K562 (cell line): ENCODE measurements around the gene PDLIM7. TPM values are rescaled to one million over a fixed set of nuclear protein-coding genes. Genes with fewer than 3 reads are reported as not detected.

Source experiments
- ATAC-seq: fragments of 200-7000 bp; cut with Tn5 transposase; 3 replicates; pipeline ENCODE4 v1.9.1; 2020; ENCODE audit warnings: moderate library complexity
- BruUV-seq: library from RNA; stranded (reverse); fragments of 400-500 nt; replicated peaks from 2 replicates; lab custom pipeline; 2021; lab: Mats Ljungman, UMichigan
- CTCF ChIA-PET: fragments of 300-600 bp; formaldehyde crosslinking; extraction: SDS; loops from one replicate; lab custom pipeline; 2021; ENCODE audit warnings: low intra/inter-chr PET ratio; lab: Yijun Ruan, JAX
- POLR2A ChIA-PET: fragments of 300-600, 350-650 bp; sonication (Branson Sonifier 250); formaldehyde crosslinking; extraction: SDS; loops from one replicate; lab custom pipeline; 2021; ENCODE audit warnings: antibody characterized with exemption, inconsistent platforms; lab: Yijun Ruan, JAX
- DNase-seq, 4 experiments: peaks; one replicate each; pipeline versions ENCODE4 v3.0.0 to v3.0.0-alpha.2; 2011 to 2018; ENCODE audit warnings: low spot score in 3 of 4, mixed read lengths in 3 of 4; ENCODE audit errors: extremely low read depth in 1 of 4
- FAIRE-seq: peaks from 2 replicates; lab custom pipeline; 2011; peaks lifted over from hg19 to GRCh38; lab: Jason Lieb, UNC
- H2AFZ ChIP-seq: 2 replicates; pipeline ENCODE4 v1.6.0; 2011; ENCODE audit warnings: low read depth, low read length, control low read depth, inconsistent platforms
- H3K27ac ChIP-seq: fragments of 200-600 bp; 3 replicates; pipeline ENCODE4 v1.8.0; 2011; ENCODE audit warnings: low read depth, mild to moderate bottlenecking, control low read depth, inconsistent platforms, low read length, moderate library complexity, mixed read lengths; ENCODE audit errors: extremely low read depth
- H3K27me3 ChIP-seq, 2 experiments: fragments of 300-600 bp in 1 of 2; 2 replicates in 1 of 2; 3 replicates in 1 of 2; pipeline versions ENCODE4 v1.6.0 to v1.8.0; 2011; ENCODE audit warnings: inconsistent platforms in 2 of 2, low read length in 2 of 2, mild to moderate bottlenecking in 1 of 2, mixed read lengths in 1 of 2, moderate library complexity in 1 of 2; ENCODE audit not compliant: control insufficient read depth in 2 of 2, insufficient read depth in 2 of 2
- H3K36me3 ChIP-seq: fragments of 300-600 bp; 3 replicates; pipeline ENCODE4 v1.8.0; 2011; ENCODE audit warnings: mild to moderate bottlenecking, low read length, inconsistent platforms; ENCODE audit not compliant: control insufficient read depth, insufficient read depth
- H3K4me1 ChIP-seq, 2 experiments: fragments of 200-600 bp in 1 of 2; replicated peaks in 1 of 2; 2 replicates in 1 of 2; 3 replicates in 1 of 2; pipeline versions ENCODE4 v1.5.1 to v1.8.0; 2011; ENCODE audit warnings: inconsistent platforms in 2 of 2, low read length in 2 of 2, mild to moderate bottlenecking in 1 of 2, mixed read lengths in 1 of 2, moderate library complexity in 1 of 2; ENCODE audit not compliant: control insufficient read depth in 2 of 2, insufficient read depth in 2 of 2
- H3K4me2 ChIP-seq: 2 replicates; pipeline ENCODE4 v1.6.1; 2011; ENCODE audit warnings: low read length, control low read depth, inconsistent platforms, mixed read lengths; ENCODE audit not compliant: insufficient read depth
- H3K4me3 ChIP-seq: fragments of 200-600 bp; sonication (generic), shearing (Covaris generic); 2 replicates; pipeline ENCODE4 v1.5.1; 2016; ENCODE audit warnings: control low read depth, inconsistent platforms
- H3K79me2 ChIP-seq: fragments of 200-600 bp; 3 replicates; pipeline ENCODE4 v1.8.0; 2011; ENCODE audit warnings: low read length, inconsistent platforms; ENCODE audit not compliant: control insufficient read depth, insufficient read depth
- H3K9ac ChIP-seq, 2 experiments: 2 replicates each; pipeline versions ENCODE4 v1.6.0 to v1.6.1; 2011; ENCODE audit warnings: low read depth in 2 of 2, low read length in 2 of 2, control low read depth in 1 of 2, inconsistent platforms in 1 of 2, mild to moderate bottlenecking in 1 of 2, mixed read lengths in 1 of 2; ENCODE audit not compliant: insufficient read depth in 1 of 2
- H3K9me1 ChIP-seq: one replicate; pipeline ENCODE4 v1.6.0; 2011; ENCODE audit warnings: inconsistent platforms, mild to moderate bottlenecking, low read length, moderate library complexity; ENCODE audit not compliant: control insufficient read depth, insufficient read depth
- H3K9me3 ChIP-seq: replicated peaks from 2 replicates; pipeline ENCODE4 v1.5.1; 2011; ENCODE audit warnings: low read depth, low read length, inconsistent platforms; ENCODE audit not compliant: control insufficient read depth, insufficient read depth
- H4K20me1 ChIP-seq: replicated peaks from 2 replicates; pipeline ENCODE4 v1.6.1; 2011; ENCODE audit warnings: low read length, inconsistent platforms, mixed read lengths; ENCODE audit not compliant: control insufficient read depth, insufficient read depth
- BCOR ChIP-seq: fragments of 450-650 bp; IDR thresholded peaks from 2 replicates; pipeline ENCODE4 v1.6.1; 2016
- ESRRA ChIP-seq: fragments of 450-650 bp; IDR thresholded peaks from 2 replicates; pipeline ENCODE4 v1.6.1; 2014; ENCODE audit warnings: low read depth, mild to moderate bottlenecking, moderate library complexity, borderline replicate concordance
- ILK ChIP-seq: fragments of 450-650 bp; IDR thresholded peaks from 2 replicates; pipeline ENCODE4 v1.6.1; 2016; ENCODE audit warnings: missing genetic modification characterization, low read depth, mild to moderate bottlenecking, missing compliant biosample characterization, moderate library complexity, borderline replicate concordance
- MAFF ChIP-seq: IDR thresholded peaks from 2 replicates; pipeline ENCODE4 v1.6.1; 2012; ENCODE audit warnings: low read length, improper control_type of control experiment
- NELFE ChIP-seq: IDR thresholded peaks from 2 replicates; pipeline ENCODE4 v1.6.1; 2011; ENCODE audit warnings: mild to moderate bottlenecking; ENCODE audit not compliant: insufficient read depth, insufficient read length
- RBM25 ChIP-seq: fragments of 200-400 bp; formaldehyde crosslinking; IDR thresholded peaks from 2 replicates; pipeline ENCODE4 v1.6.1; 2018; ENCODE audit warnings: low read length, low read depth, moderate library complexity; ENCODE audit not compliant: severe bottlenecking
- RCOR1 ChIP-seq, 2 experiments: IDR thresholded peaks; 2 replicates each; pipeline ENCODE4 v1.6.1; 2012; ENCODE audit warnings: low read depth in 2 of 2, low read length in 2 of 2, borderline replicate concordance in 1 of 2, improper control_type of control experiment in 1 of 2
- ZFP36 ChIP-seq: fragments of 150-350 bp; IDR thresholded peaks from 2 replicates; pipeline ENCODE4 v1.6.1; 2018; ENCODE audit warnings: low read length, low read depth; ENCODE audit not compliant: partially characterized antibody
- ZNF12 ChIP-seq: sonication (generic); formaldehyde crosslinking; IDR thresholded peaks from 2 replicates; pipeline ENCODE4 v1.4.0; 2020; ENCODE audit warnings: mild to moderate bottlenecking, missing genetic modification reagents
- ZNF263 ChIP-seq: sonication (generic); formaldehyde crosslinking; IDR thresholded peaks from 2 replicates; pipeline ENCODE4 v1.8.0; 2022; ENCODE audit warnings: mild to moderate bottlenecking, missing genetic modification reagents, borderline replicate concordance
- WGBS: fragments of 100-300 bp; shearing (Covaris generic); methylation state at CpG from one replicate; pipeline ENCODE4 v1.1.6; 2016; ENCODE audit warnings: low coverage, mixed read lengths; ENCODE audit not compliant: insufficient coverage; ENCODE audit errors: missing lambda C conversion rate; 5-methylcytosine and 5-hydroxymethylcytosine counted together
- in situ Hi-C: fragments of 300-500 bp; cut with MboI; formaldehyde crosslinking; loops from 4 replicates; pipeline ENCODE4 v1.15.0; 2018; ENCODE audit warnings: inconsistent platforms, mixed read lengths
- intact Hi-C: fragments of 100-400 bp; cut with micrococcal nuclease; formaldehyde crosslinking; loops from 2 replicates; pipeline ENCODE4 v1.14.2; 2022
- polyA plus RNA-seq, 8 experiments: library from polyadenylated mRNA; depleted of rRNA in 4 of 8; stranded (reverse) in 5 of 8; unstranded in 3 of 8; fragments of >200 nt; fragmentation: Nextera tagmentation in 2 of 8; fragmentation: Illumina TruSeq in 1 of 8; extraction: Ambion mirVana in 2 of 8; extraction: Trizol in 1 of 8; gene quantifications; 2 replicates each; pipeline versions ENCODE4 v1.2.1 to v1.2.3, GENCODE V29; 2011 to 2014; ENCODE audit warnings: inconsistent platforms in 1 of 8, missing spikeins in 1 of 8
- total RNA-seq, 7 experiments: library from RNA; depleted of rRNA in 6 of 7; stranded (reverse); fragments of >200 nt in 6 of 7; fragmentation: Illumina TruSeq in 2 of 7; extraction: Trizol in 2 of 7; gene quantifications; 2 replicates each; pipeline versions ENCODE4 v1.2.1 to v1.2.3, GENCODE V29; 2011 to 2021; ENCODE audit warnings: low replicate concordance in 1 of 7
- TF ChIP-seq, protein P1 (sequence below), 2 experiments: fragments of 450-650 bp in 1 of 2; IDR thresholded peaks; 2 replicates each; pipeline ENCODE4 v1.6.1; 2011 to 2017; ENCODE audit warnings: low read depth in 2 of 2, antibody characterized with exemption in 1 of 2, borderline replicate concordance in 1 of 2, low read length in 1 of 2, mild to moderate bottlenecking in 1 of 2, mixed read lengths in 1 of 2; ENCODE audit not compliant: control insufficient read depth in 1 of 2
- TF ChIP-seq, protein P2 (sequence below): fragments of 200-800 bp; sonication (Bioruptor generic); IDR thresholded peaks from 2 replicates; pipeline ENCODE4 v1.6.1; 2017; ENCODE audit warnings: missing genetic modification characterization, missing compliant biosample characterization

The PDLIM7 gene
- total and polyA plus RNA-seq, 9 of the 15 experiments (the other 6 are each of a cell fraction or from before 2014, with no cell fraction given), result 2.1 to 124 (median 32.6) TPM

DNA sequence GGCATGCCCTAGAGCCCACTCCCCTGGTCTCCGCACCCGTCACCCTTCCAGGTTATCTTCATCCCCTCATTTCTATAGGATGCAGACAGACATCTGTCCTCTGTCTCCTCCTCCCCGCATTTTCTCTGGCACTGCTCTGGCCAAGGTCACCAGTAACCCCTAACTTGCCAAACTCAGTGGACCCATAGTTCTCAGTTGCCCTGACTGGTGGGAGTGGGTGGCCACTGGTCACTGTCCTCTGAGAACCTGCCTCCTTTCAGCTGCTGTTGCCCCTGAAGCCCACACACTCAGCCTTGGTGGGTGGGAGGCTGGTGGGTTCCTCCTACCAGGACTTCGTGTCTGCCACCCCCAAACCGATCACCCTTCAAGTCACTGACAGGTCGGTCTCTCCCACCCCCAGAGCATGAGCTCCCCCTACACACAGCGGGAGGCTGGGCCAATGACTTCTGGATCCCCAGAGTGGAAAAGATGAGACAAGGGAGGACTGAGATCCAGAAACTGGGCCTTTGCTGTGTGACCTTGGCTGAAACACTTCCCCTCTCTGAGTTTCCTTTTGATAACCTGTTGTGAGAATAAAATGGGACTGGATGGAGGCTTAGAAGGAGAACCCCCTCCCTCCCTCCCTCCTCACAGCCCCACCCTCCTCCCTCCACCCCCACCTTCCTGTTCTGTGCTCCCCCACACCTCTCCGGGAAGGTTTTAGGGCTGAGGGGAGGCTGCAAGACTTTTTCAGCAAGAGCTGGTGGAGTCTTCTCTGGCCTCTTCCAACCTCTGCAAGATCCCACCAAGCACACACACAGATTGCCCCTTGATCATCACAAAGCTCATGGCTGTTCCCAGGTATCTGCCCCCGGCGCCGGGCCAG is 21.6 kb downstream of the PDLIM7 start:
- no TSS peak for BruUV-seq
- Histone ChIP-seq H3K79me2 (peaks cover 21% of the 10 kb centered on the region), H3K36me3 (peaks cover 18% of the 10 kb centered on the region; the same call in 2 of the 3 replicates), H4K20me1 (no peaks in the 10 kb centered on the region), H3K27me3 (no peaks in the 10 kb centered on the region), H3K4me3 (no peak overlapping the region), H3K9me1 (no peaks in the 10 kb centered on the region), H2AFZ (peak overlapping the region; percentile 40; the same call in 1 of the 2 replicates), H3K4me1 (peaks cover 35 to 59% of the 10 kb centered on the region in 2 experiments), H3K9me3 (no peaks in the 10 kb centered on the region), H3K9ac (peak overlapping the region in 1 of 2 experiments; percentile 70; a peak in 2 of 4 replicates), H3K4me2 (no peak overlapping the region), H3K27ac (peak overlapping the region; percentile 45; the same call in 1 of the 3 replicates)
- no peak for ATAC-seq
- 49% methylated on average over 11 of the region's 11 CpGs for WGBS
- intact Hi-C loops, result no loop called here
- DNase-seq, result no peak
- FAIRE-seq, result no peak
- TF ChIP-seq RCOR1 (IDR thresholded peaks at IDR 0.05; ENCODE audit: borderline replicate concordance in 1 of 2, low read depth in 2 of 2, low read length in 2 of 2), result 0 out of 4 replicates have a peak, but pooled peaks of 1 of the 2 experiments have one; percentile 9
- peak; percentile 81 for TF ChIP-seq ZFP36
- TF ChIP-seq, protein P1, sequence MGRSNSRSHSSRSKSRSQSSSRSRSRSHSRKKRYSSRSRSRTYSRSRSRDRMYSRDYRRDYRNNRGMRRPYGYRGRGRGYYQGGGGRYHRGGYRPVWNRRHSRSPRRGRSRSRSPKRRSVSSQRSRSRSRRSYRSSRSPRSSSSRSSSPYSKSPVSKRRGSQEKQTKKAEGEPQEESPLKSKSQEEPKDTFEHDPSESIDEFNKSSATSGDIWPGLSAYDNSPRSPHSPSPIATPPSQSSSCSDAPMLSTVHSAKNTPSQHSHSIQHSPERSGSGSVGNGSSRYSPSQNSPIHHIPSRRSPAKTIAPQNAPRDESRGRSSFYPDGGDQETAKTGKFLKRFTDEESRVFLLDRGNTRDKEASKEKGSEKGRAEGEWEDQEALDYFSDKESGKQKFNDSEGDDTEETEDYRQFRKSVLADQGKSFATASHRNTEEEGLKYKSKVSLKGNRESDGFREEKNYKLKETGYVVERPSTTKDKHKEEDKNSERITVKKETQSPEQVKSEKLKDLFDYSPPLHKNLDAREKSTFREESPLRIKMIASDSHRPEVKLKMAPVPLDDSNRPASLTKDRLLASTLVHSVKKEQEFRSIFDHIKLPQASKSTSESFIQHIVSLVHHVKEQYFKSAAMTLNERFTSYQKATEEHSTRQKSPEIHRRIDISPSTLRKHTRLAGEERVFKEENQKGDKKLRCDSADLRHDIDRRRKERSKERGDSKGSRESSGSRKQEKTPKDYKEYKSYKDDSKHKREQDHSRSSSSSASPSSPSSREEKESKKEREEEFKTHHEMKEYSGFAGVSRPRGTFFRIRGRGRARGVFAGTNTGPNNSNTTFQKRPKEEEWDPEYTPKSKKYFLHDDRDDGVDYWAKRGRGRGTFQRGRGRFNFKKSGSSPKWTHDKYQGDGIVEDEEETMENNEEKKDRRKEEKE (IDR thresholded peaks at IDR 0.05; ENCODE audit: borderline replicate concordance in 1 of 2, control insufficient read depth in 1 of 2, low read depth in 2 of 2, low read length in 1 of 2), result no peak
- no peak for TF ChIP-seq MAFF
- TF ChIP-seq ZNF12, result no peak
- TF ChIP-seq NELFE, result no peak
- TF ChIP-seq ESRRA, result 0 out of 2 replicates have a peak, but pooled peaks have one; percentile 28
- TF ChIP-seq ILK, result no peak
- TF ChIP-seq ZNF263 (CRISPR knock-in tag), result peak; percentile 55; the same call in 1 of the 2 replicates
- 0 out of 2 replicates have a peak, but pooled peaks have one; percentile 22 for TF ChIP-seq BCOR
- TF ChIP-seq, protein P2, sequence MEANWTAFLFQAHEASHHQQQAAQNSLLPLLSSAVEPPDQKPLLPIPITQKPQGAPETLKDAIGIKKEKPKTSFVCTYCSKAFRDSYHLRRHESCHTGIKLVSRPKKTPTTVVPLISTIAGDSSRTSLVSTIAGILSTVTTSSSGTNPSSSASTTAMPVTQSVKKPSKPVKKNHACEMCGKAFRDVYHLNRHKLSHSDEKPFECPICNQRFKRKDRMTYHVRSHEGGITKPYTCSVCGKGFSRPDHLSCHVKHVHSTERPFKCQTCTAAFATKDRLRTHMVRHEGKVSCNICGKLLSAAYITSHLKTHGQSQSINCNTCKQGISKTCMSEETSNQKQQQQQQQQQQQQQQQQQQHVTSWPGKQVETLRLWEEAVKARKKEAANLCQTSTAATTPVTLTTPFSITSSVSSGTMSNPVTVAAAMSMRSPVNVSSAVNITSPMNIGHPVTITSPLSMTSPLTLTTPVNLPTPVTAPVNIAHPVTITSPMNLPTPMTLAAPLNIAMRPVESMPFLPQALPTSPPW (CRISPR knock-in tag), result peak; percentile 32
- TF ChIP-seq RBM25, result peak; percentile 85
- ChIA-PET POLR2A (interaction anchor here (0.6 to 5.4 kb wide), 10 partner anchors 10 to 120 kb away, joined by 3 to 30 read pairs (median 4); partner anchors contain the start of gene GRK6), CTCF (no interaction called here)
- in situ Hi-C loops, result no loop called here
